ENCODE results near the gene KLK14.

Gene KLK14

DNA sequence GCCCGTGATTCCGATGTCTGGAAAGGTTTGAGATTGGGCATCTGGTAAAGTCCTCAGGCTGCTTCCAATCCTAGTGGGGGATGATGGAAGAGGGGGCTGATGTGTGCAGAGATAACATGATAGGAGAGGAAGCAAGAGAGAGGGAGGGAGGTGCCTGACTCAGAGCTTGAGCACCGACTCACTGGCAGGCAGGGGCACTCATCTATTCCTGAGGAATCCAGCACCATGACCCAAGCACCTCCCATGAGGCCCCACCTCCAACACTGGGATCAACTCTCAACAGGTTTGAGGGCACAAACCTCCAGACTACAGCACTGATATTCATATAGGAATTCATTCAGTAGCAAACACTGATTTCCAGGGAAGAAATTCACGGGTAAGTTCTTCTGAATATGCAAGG lies 36.4 kb upstream of the KLK14 start:
- H4K20me1 ChIP-seq (ENCODE audit: insufficient read depth, low read length, poor library complexity, severe bottlenecking): no peaks in the 10 kb centered on the region
- TF ChIP-seq, protein P1, sequence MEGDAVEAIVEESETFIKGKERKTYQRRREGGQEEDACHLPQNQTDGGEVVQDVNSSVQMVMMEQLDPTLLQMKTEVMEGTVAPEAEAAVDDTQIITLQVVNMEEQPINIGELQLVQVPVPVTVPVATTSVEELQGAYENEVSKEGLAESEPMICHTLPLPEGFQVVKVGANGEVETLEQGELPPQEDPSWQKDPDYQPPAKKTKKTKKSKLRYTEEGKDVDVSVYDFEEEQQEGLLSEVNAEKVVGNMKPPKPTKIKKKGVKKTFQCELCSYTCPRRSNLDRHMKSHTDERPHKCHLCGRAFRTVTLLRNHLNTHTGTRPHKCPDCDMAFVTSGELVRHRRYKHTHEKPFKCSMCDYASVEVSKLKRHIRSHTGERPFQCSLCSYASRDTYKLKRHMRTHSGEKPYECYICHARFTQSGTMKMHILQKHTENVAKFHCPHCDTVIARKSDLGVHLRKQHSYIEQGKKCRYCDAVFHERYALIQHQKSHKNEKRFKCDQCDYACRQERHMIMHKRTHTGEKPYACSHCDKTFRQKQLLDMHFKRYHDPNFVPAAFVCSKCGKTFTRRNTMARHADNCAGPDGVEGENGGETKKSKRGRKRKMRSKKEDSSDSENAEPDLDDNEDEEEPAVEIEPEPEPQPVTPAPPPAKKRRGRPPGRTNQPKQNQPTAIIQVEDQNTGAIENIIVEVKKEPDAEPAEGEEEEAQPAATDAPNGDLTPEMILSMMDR (conservative IDR thresholded peaks at IDR 0.05; ENCODE audit: low read length): no peak
- TF ChIP-seq EZH2phosphoT487 (IDR thresholded peaks at IDR 0.05; ENCODE audit: borderline replicate concordance): no peak
- H3F3A ChIP-seq (ENCODE audit: low read depth): no peaks in the 10 kb centered on the region
- no peaks in the 10 kb centered on the region for H3K4me1 ChIP-seq (ENCODE audit: insufficient read depth, low read length, poor library complexity, severe bottlenecking)
- H3K79me2 ChIP-seq (ENCODE audit: insufficient read depth, low read length): no peaks in the 10 kb centered on the region
- H3K4me3 ChIP-seq (ENCODE audit: low read length, poor library complexity, severe bottlenecking): no peak overlapping the region
- H2AFZ ChIP-seq (ENCODE audit: low read length): no peak overlapping the region
- no peaks in the 10 kb centered on the region for H3K27me3 ChIP-seq (ENCODE audit: insufficient read depth, low read length, poor library complexity, severe bottlenecking)
- no peak overlapping the region for H3K4me2 ChIP-seq (ENCODE audit: low read depth, low read length, poor library complexity, severe bottlenecking)
- no peak overlapping the region for H3K9ac ChIP-seq (ENCODE audit: low read depth, low read length, poor library complexity, severe bottlenecking)
- H3K9me3 ChIP-seq (ENCODE audit: insufficient read depth, low read depth, low read length): no peaks in the 10 kb centered on the region
- H3K36me3 ChIP-seq (ENCODE audit: insufficient read depth, low read length): no peaks in the 10 kb centered on the region
- no peaks in the 10 kb centered on the region for H3K9me2 ChIP-seq (replicated peaks; ENCODE audit: low read depth, low read length)

DNA sequence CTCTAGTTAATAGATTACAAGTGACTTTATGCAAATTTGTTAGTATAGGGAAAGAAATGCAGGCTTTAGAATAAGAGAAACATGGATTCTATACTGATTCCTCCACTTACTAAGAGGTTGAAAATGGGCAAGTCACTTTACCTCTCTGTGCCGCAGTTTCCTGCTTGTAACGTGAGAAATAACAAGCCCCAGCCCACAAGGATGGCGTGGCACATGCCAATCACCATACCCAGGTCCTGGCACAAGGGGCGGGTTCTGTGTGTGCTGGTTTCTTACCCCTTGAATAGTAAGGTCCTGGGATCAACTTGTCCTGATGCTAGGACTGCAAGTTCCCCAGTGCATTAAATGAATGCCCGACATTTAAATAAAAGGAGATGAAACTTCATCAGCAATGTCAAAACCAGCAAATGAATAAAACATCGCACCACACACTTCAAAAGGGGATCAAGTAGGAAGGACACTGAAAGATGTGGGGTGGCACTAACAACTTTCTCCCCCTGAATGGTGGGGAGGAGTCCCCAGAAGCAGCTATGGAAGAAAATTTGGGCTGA lies 34.1 kb upstream of the KLK14 start:
- no peak overlapping the region for H3K4me3 ChIP-seq (ENCODE audit: low read length, poor library complexity, severe bottlenecking)
- H3K9me2 ChIP-seq (replicated peaks; ENCODE audit: low read depth, low read length): no peaks in the 10 kb centered on the region
- H3K36me3 ChIP-seq (ENCODE audit: insufficient read depth, low read length): no peaks in the 10 kb centered on the region
- H3K9me3 ChIP-seq (ENCODE audit: insufficient read depth, low read depth, low read length): no peaks in the 10 kb centered on the region
- no peaks in the 10 kb centered on the region for H3K4me1 ChIP-seq (ENCODE audit: insufficient read depth, low read length, poor library complexity, severe bottlenecking)
- no peak overlapping the region for H3K4me2 ChIP-seq (ENCODE audit: low read depth, low read length, poor library complexity, severe bottlenecking)
- no peaks in the 10 kb centered on the region for H3K27me3 ChIP-seq (ENCODE audit: insufficient read depth, low read length, poor library complexity, severe bottlenecking)
- TF ChIP-seq EZH2phosphoT487 (IDR thresholded peaks at IDR 0.05; ENCODE audit: borderline replicate concordance): no peak
- TF ChIP-seq, protein P1 (conservative IDR thresholded peaks at IDR 0.05; ENCODE audit: low read length): no peak
- no peaks in the 10 kb centered on the region for H4K20me1 ChIP-seq (ENCODE audit: insufficient read depth, low read length, poor library complexity, severe bottlenecking)
- no peaks in the 10 kb centered on the region for H3K79me2 ChIP-seq (ENCODE audit: insufficient read depth, low read length)
- no peaks in the 10 kb centered on the region for H3F3A ChIP-seq (ENCODE audit: low read depth)
- no peak overlapping the region for H3K9ac ChIP-seq (ENCODE audit: low read depth, low read length, poor library complexity, severe bottlenecking)
- H2AFZ ChIP-seq (ENCODE audit: low read length): no peak overlapping the region

DNA sequence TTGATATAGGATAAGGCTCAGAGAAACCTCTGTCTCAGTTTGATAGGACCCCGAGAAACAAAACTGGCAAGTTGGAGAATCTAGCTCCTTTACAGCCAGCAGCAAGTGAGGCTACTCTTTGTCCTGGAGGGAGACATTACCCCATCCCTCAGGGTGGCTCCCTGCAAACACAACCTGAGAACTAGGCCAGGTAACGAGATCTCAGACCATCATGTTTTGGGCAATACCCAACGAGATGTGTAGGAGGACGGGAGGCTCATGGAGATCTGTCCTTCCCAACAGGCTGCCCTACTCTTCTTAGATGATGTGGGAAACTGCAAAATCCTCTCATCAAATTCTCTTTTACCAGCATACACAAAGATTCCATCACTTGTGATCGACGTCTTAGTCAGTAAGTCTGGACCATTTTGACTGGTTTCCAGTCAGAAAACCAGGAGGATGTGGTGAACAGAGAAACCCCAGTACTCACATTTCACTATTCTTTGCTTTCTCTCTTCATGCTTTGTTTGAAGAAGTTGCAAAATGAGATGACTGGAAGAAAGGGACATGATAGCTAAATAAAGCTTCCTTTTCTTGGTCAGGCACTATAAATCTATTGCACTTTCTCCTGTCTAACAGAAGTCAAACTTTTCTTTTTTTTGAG lies 31.5 kb upstream of the KLK14 start:
- no peaks in the 10 kb centered on the region for H3K9me2 ChIP-seq (replicated peaks; ENCODE audit: low read depth, low read length)
- no peak overlapping the region for H3K4me3 ChIP-seq (ENCODE audit: low read length, poor library complexity, severe bottlenecking)
- no peak overlapping the region for H2AFZ ChIP-seq (ENCODE audit: low read length)
- H3F3A ChIP-seq (ENCODE audit: low read depth): no peaks in the 10 kb centered on the region
- no peak overlapping the region for H3K9ac ChIP-seq (ENCODE audit: low read depth, low read length, poor library complexity, severe bottlenecking)
- no peaks in the 10 kb centered on the region for H3K36me3 ChIP-seq (ENCODE audit: insufficient read depth, low read length)
- H3K4me2 ChIP-seq (ENCODE audit: low read depth, low read length, poor library complexity, severe bottlenecking): no peak overlapping the region
- H3K27me3 ChIP-seq (ENCODE audit: insufficient read depth, low read length, poor library complexity, severe bottlenecking): no peaks in the 10 kb centered on the region
- H3K79me2 ChIP-seq (ENCODE audit: insufficient read depth, low read length): no peaks in the 10 kb centered on the region
- H3K4me1 ChIP-seq (ENCODE audit: insufficient read depth, low read length, poor library complexity, severe bottlenecking): no peaks in the 10 kb centered on the region
- no peaks in the 10 kb centered on the region for H4K20me1 ChIP-seq (ENCODE audit: insufficient read depth, low read length, poor library complexity, severe bottlenecking)
- H3K9me3 ChIP-seq (ENCODE audit: insufficient read depth, low read depth, low read length): no peaks in the 10 kb centered on the region
- TF ChIP-seq, protein P1 (conservative IDR thresholded peaks at IDR 0.05; ENCODE audit: low read length): no peak
- TF ChIP-seq EZH2phosphoT487 (IDR thresholded peaks at IDR 0.05; ENCODE audit: borderline replicate concordance): no peak

All from Loucy (cell line).